ENCODE results near the gene LEF1. TPM values are rescaled to one million over a fixed set of nuclear protein-coding genes. Genes with fewer than 3 reads are reported as not detected.

The LEF1 gene
- total and polyA plus RNA-seq, 11 donors, result 0.08 to 3.0 (median 0.91) TPM; not detected in 1

- TF ChIP-seq CTCF (IDR thresholded peaks at IDR 0.05), result no peak
- TF ChIP-seq POLR2A (IDR thresholded peaks at IDR 0.05), result no peak
- no peak for DNase-seq
- WGBS, 4 donors, result 69 to 83% (median 80%) methylated on average over 5 of the region's 5 CpGs
- peaks cover 0 to 6% (median 0%) of the 10 kb centered on the region in 12 donors for H3K4me1 ChIP-seq
- no peak overlapping the region for H3K27ac ChIP-seq
- H3K4me3 ChIP-seq, result no peak overlapping the region
- no peaks in the 10 kb centered on the region for H3K36me3 ChIP-seq
- H3K27me3 ChIP-seq, result peaks cover 0 to 3% (median 0%) of the 10 kb centered on the region in 9 donors
- no peak for ATAC-seq
- intact Hi-C loops (cut with DNase I), result no loop called here
- H3K9me3 ChIP-seq, result no peaks in the 10 kb centered on the region
These were observed 21.9 kb downstream of the LEF1 start for GRCh38 chr4:108146819-108147218.

- no peaks in the 10 kb centered on the region for H3K9me3 ChIP-seq
- intact Hi-C loops (cut with DNase I), result no loop called here
- H3K4me3 ChIP-seq, result no peak overlapping the region
- no peaks in the 10 kb centered on the region for H3K36me3 ChIP-seq
- H3K27me3 ChIP-seq, result peaks cover 0 to 3% (median 0%) of the 10 kb centered on the region in 9 donors
- 94 to 98% (median 96%) methylated on average over 3 of the region's 3 CpGs for WGBS, 4 donors
- DNase-seq (no peak), ATAC-seq (no peak)
- TF ChIP-seq CTCF (IDR thresholded peaks at IDR 0.05), result no peak
- no peak for TF ChIP-seq POLR2A (IDR thresholded peaks at IDR 0.05)
- no peak overlapping the region for H3K27ac ChIP-seq
- peaks cover 0 to 6% (median 0%) of the 10 kb centered on the region in 12 donors for H3K4me1 ChIP-seq
These were observed 22.4 kb downstream of the LEF1 start for GRCh38 chr4:108146336-108146735.

- intact Hi-C loops (cut with DNase I), result no loop called here
- peaks cover 0 to 1% (median 0%) of the 10 kb centered on the region in 12 donors for H3K9me3 ChIP-seq
- no peak for TF ChIP-seq POLR2A (IDR thresholded peaks at IDR 0.05)
- TF ChIP-seq CTCF (IDR thresholded peaks at IDR 0.05), result no peak
- no peak overlapping the region for H3K27ac ChIP-seq
- ATAC-seq (no peak), DNase-seq (no peak)
- H3K27me3 ChIP-seq, result peaks cover 0 to 3% (median 0%) of the 10 kb centered on the region in 9 donors
- peaks cover 0 to 6% (median 0%) of the 10 kb centered on the region in 12 donors for H3K4me1 ChIP-seq
- no peak overlapping the region for H3K4me3 ChIP-seq
- no peaks in the 10 kb centered on the region for H3K36me3 ChIP-seq
- WGBS, 4 donors, result 49 to 65% (median 54%) methylated on average over 3 of the region's 3 CpGs
These were observed 24.3 kb downstream of the LEF1 start for GRCh38 chr4:108144451-108144850.

- H3K27ac ChIP-seq, result no peak overlapping the region
- no peak for ATAC-seq
- H3K36me3 ChIP-seq, result no peaks in the 10 kb centered on the region
- intact Hi-C loops (cut with DNase I), result no loop called here
- H3K4me3 ChIP-seq, result no peak overlapping the region
- DNase-seq, result no peak
- 78 to 86% (median 82%) methylated on average over 4 of the region's 4 CpGs for WGBS, 4 donors
- H3K4me1 ChIP-seq, result peaks cover 0 to 6% (median 0%) of the 10 kb centered on the region in 12 donors
- H3K27me3 ChIP-seq, result peaks cover 0 to 3% (median 0%) of the 10 kb centered on the region in 9 donors
- H3K9me3 ChIP-seq, result peaks cover 0 to 1% (median 0%) of the 10 kb centered on the region in 12 donors
- no peak for TF ChIP-seq CTCF (IDR thresholded peaks at IDR 0.05)
- TF ChIP-seq POLR2A (IDR thresholded peaks at IDR 0.05), result no peak
These were observed 25.2 kb downstream of the LEF1 start for GRCh38 chr4:108143515-108143914.

All from heart left ventricle (tissue), 16 donors.